ENCODE measurements around the gene ADAR. TPM values are rescaled to one million over a fixed set of nuclear protein-coding genes. Genes with fewer than 3 reads are reported as not detected.
A peak's percentile ranks its signal among the peaks of the same experiment; 100 is the strongest.

ADAR gene
- total and polyA plus RNA-seq, 2 donors (not counting 3 experiments of a cell fraction or from before 2014, with no cell fraction given) = 88.2 to 141 TPM

DNA sequence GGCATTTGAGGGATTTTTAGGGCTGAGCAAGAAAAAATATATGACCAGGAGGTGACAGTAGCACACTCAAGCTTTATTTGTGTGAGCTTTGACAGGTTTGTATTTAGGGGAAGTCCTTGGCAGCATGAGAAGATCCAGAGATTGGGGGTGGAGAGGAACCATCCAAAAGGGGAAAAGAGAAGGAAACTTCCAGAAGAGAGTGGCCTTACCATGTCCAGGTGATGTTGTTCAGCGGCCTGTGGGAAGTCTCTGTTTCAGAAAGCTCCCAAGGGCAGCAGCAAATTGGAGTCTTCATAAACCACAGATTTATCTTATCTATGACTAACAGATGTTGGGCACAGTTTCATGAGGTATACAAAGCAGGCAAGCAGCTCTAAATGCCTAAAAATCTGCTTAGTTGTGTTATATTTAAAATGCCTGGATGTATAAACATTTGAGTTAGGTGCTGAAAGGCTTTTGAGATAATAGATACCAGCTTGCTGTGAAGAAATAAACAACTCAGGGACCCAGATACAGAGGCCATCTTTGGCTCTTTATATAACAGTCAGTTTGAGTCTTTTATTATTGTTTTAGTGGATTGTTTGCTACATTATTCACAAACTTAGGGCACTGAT is 21.2 kb upstream of the ADAR start:
- Histone ChIP-seq H3K4me2 (ENCODE audit: insufficient read depth, low read length) (no peak overlapping the region), H3K9ac (replicated peaks; ENCODE audit: extremely low read depth, insufficient read depth, low read length) (no peak overlapping the region), H3K9me1 (replicated peaks; ENCODE audit: control insufficient read depth, extremely low read depth, insufficient read depth, low read length) (no peaks in the 10 kb centered on the region), H3K4me3 (replicated peaks in 1 of 3; ENCODE audit: insufficient read depth in 1 of 3, low read depth in 1 of 3, low read length in 3 of 3) (no peak overlapping the region), H3K4me1 (ENCODE audit: control insufficient read depth, extremely low read depth, insufficient read depth, low read length) (peaks cover 7% of the 10 kb centered on the region), H3K36me3 (ENCODE audit: control insufficient read depth in 2 of 2, extremely low read depth in 1 of 2, insufficient read depth in 2 of 2, low read length in 2 of 2) (no peaks in the 10 kb centered on the region), H3K9me3 (replicated peaks; ENCODE audit: control insufficient read depth, insufficient read depth, low read length) (no peaks in the 10 kb centered on the region), H4K20me1 (replicated peaks; ENCODE audit: control insufficient read depth, extremely low read depth, insufficient read depth, low read length) (peaks cover 3% of the 10 kb centered on the region), H2AFZ (ENCODE audit: low read depth, low read length) (peak overlapping the region; percentile 94), H3K27ac (ENCODE audit: insufficient read depth, low read depth, low read length) (no peak overlapping the region), H3K79me2 (ENCODE audit: control insufficient read depth, insufficient read depth, low read length) (peaks cover 35% of the 10 kb centered on the region), H3K27me3 (ENCODE audit: control insufficient read depth in 2 of 2, insufficient read depth in 2 of 2, low read length in 2 of 2) (peaks cover 3 to 17% of the 10 kb centered on the region in 2 experiments)
- peak; percentile 4 for FAIRE-seq
- DNase-seq (ENCODE audit: low read depth, low spot score) = no peak
- dilution Hi-C loops (cut with MboI; ENCODE audit: extremely low pct_ligation_motif_present, low sequenced_read_pairs) = no loop called here
- intact Hi-C loops (cut with micrococcal nuclease) = loop anchor here (2.0 kb wide), 1 partner anchor 20 kb away; the partner anchor contains the start of gene ADAR
- ChIA-PET POLR2A (no interaction called here), CTCF (no interaction called here)
- TF ChIP-seq EZH2 (IDR thresholded peaks at IDR 0.05; ENCODE audit: borderline replicate concordance, low read depth, low read length, severe bottlenecking) = no peak
- no peak for TF ChIP-seq POLR2A (IDR thresholded peaks at IDR 0.05; ENCODE audit: low read depth, low read length)
- BruUV-seq (replicated peaks) = no TSS peak

GRCh38 chr1:154628121-154628405 is 20.1 kb upstream of the ADAR start:
- Histone ChIP-seq H3K27me3 (ENCODE audit: control insufficient read depth in 2 of 2, insufficient read depth in 2 of 2, low read length in 2 of 2) (peaks cover 3 to 13% of the 10 kb centered on the region in 2 experiments), H3K4me1 (ENCODE audit: control insufficient read depth, extremely low read depth, insufficient read depth, low read length) (peaks cover 7% of the 10 kb centered on the region), H4K20me1 (replicated peaks; ENCODE audit: control insufficient read depth, extremely low read depth, insufficient read depth, low read length) (peaks cover 3% of the 10 kb centered on the region), H3K27ac (ENCODE audit: insufficient read depth, low read depth, low read length) (peak overlapping the region; percentile 86), H3K9me1 (replicated peaks; ENCODE audit: control insufficient read depth, extremely low read depth, insufficient read depth, low read length) (no peaks in the 10 kb centered on the region), H3K9ac (replicated peaks; ENCODE audit: extremely low read depth, insufficient read depth, low read length) (peak overlapping the region; percentile 84), H3K79me2 (ENCODE audit: control insufficient read depth, insufficient read depth, low read length) (peaks cover 45% of the 10 kb centered on the region), H3K4me3 (replicated peaks in 1 of 3; ENCODE audit: insufficient read depth in 1 of 3, low read depth in 1 of 3, low read length in 3 of 3) (peak overlapping the region in 2 of 3 experiments; percentile 73 to 99), H3K36me3 (ENCODE audit: control insufficient read depth in 2 of 2, extremely low read depth in 1 of 2, insufficient read depth in 2 of 2, low read length in 2 of 2) (peaks cover 0 to 4% of the 10 kb centered on the region in 2 experiments), H2AFZ (ENCODE audit: low read depth, low read length) (peak overlapping the region; percentile 94), H3K9me3 (replicated peaks; ENCODE audit: control insufficient read depth, insufficient read depth, low read length) (no peaks in the 10 kb centered on the region), H3K4me2 (ENCODE audit: insufficient read depth, low read length) (peak overlapping the region; percentile 91)
- ChIA-PET CTCF (no interaction called here), POLR2A (no interaction called here)
- BruUV-seq (replicated peaks) = TSS peak; percentile 90
- DNase-seq (ENCODE audit: low read depth, low spot score) (no peak), FAIRE-seq (no peak)
- dilution Hi-C loops (cut with MboI; ENCODE audit: extremely low pct_ligation_motif_present, low sequenced_read_pairs) = no loop called here
- no peak for TF ChIP-seq JUN (IDR thresholded peaks at IDR 0.05; ENCODE audit: borderline replicate concordance, insufficient read depth, insufficient read length, low read depth)
- no peak for TF ChIP-seq POLR2A (IDR thresholded peaks at IDR 0.05; ENCODE audit: low read depth, low read length)
- TF ChIP-seq FOS (IDR thresholded peaks at IDR 0.05; ENCODE audit: borderline replicate concordance, insufficient read depth, low read length) = no peak
- no peak for TF ChIP-seq GATA2 (IDR thresholded peaks at IDR 0.05; ENCODE audit: insufficient read depth, insufficient read length, low read depth, low read length)
- TF ChIP-seq, protein P1, sequence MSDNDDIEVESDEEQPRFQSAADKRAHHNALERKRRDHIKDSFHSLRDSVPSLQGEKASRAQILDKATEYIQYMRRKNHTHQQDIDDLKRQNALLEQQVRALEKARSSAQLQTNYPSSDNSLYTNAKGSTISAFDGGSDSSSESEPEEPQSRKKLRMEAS (IDR thresholded peaks at IDR 0.05; ENCODE audit: insufficient read depth, insufficient read length) = no peak
- no peak for TF ChIP-seq POLR2AphosphoS5 (IDR thresholded peaks at IDR 0.05; ENCODE audit: insufficient read depth, low read depth, low read length)
- TF ChIP-seq CTCF (IDR thresholded peaks at IDR 0.05; ENCODE audit: extremely low read depth in 1 of 2, insufficient read depth in 1 of 2, low read depth in 1 of 2, low read length in 2 of 2) = no peak
- TF ChIP-seq EZH2 (IDR thresholded peaks at IDR 0.05; ENCODE audit: borderline replicate concordance, low read depth, low read length, severe bottlenecking) = no peak
- TF ChIP-seq MYC (IDR thresholded peaks at IDR 0.05; ENCODE audit: low read depth, low read length) = no peak
- intact Hi-C loops (cut with micrococcal nuclease) = loop anchor here (1.0 to 2.0 kb wide), 2 partner anchors 19 to 102 kb away; partner anchors contain the start of gene ADAR

Data from endothelial cell of umbilical vein (primary cell).